UCSD-AML1 (cell line): ENCODE data around the gene TM2D3.
"Not testable (repeated sequence)": the region's sequence is repeated elsewhere in the genome, so short reads cannot be mapped to it uniquely, and the experiment has no call there.

Source experiments
- DNase-seq: peaks from one replicate; lab custom pipeline; 2025; ENCODE audit not compliant: unreplicated experiment; lab: John Stamatoyannopoulos, UW

The TM2D3 gene

GRCh38 chr15:101657968-101658784 lies 6.0 kb upstream of the TM2D3 start:
- DNase-seq, result no peak

GRCh38 chr15:101657171-101657570 lies 5.0 kb upstream of the TM2D3 start:
- no peak for DNase-seq

GRCh38 chr15:101654624-101655337 lies 2.6 kb upstream of the TM2D3 start:
- DNase-seq, result peak; percentile 28

GRCh38 chr15:101654171-101654570 lies 2.0 kb upstream of the TM2D3 start:
- no peak for DNase-seq

GRCh38 chr15:101652786-101653430 lies 727 bp upstream of the TM2D3 start:
- DNase-seq, result no peak

GRCh38 chr15:101651554-101652097 lies 555 bp downstream of the TM2D3 start:
- peak; percentile 74 for DNase-seq

- no peak for DNase-seq
These were observed 2.0 kb downstream of the TM2D3 start for GRCh38 chr15:101650145-101650544.

GRCh38 chr15:101648356-101648755 lies 3.8 kb downstream of the TM2D3 start:
- DNase-seq, result no peak

GRCh38 chr15:101647251-101647650 lies 4.9 kb downstream of the TM2D3 start:
- DNase-seq, result no peak

GRCh38 chr15:101646672-101647071 lies 5.5 kb downstream of the TM2D3 start:
- DNase-seq, result no peak

- DNase-seq, result no peak
These were observed 9.8 kb downstream of the TM2D3 start for GRCh38 chr15:101642361-101642760.

- no peak for DNase-seq
These were observed 10.3 kb downstream of the TM2D3 start for GRCh38 chr15:101641894-101642293.

GRCh38 chr15:101641129-101641764 lies 10.9 kb downstream of the TM2D3 start:
- DNase-seq, result peak; percentile 63

GRCh38 chr15:101639667-101640066 lies 12.5 kb downstream of the TM2D3 start:
- no peak for DNase-seq

GRCh38 chr15:101637919-101638318 lies 14.3 kb downstream of the TM2D3 start:
- no peak for DNase-seq

GRCh38 chr15:101637516-101637915 lies 14.7 kb downstream of the TM2D3 start:
- no peak for DNase-seq

- DNase-seq, result no peak
These were observed 15.1 kb downstream of the TM2D3 start for GRCh38 chr15:101637038-101637437.

GRCh38 chr15:101635944-101636727 lies 16.0 kb downstream of the TM2D3 start:
- no peak for DNase-seq

- no peak for DNase-seq
These were observed 18.8 kb downstream of the TM2D3 start for GRCh38 chr15:101633356-101633755.

- DNase-seq, result not testable (repeated sequence)
These were observed 25.5 kb downstream of the TM2D3 start for GRCh38 chr15:101626729-101627128.
